Neural cell (in vitro differentiated cells): Measurements from ENCODE around the gene OSR1. TPM values are rescaled to one million over a fixed set of nuclear protein-coding genes. Genes with fewer than 3 reads are reported as not detected.

Experiments
- H2AFZ ChIP-seq: fragments of 200-600, 300-800 bp; sonication (generic), shearing (Covaris generic); 2 replicates; pipeline ENCODE4 v1.6.0; 2014; ENCODE audit warnings: low read depth, mild to moderate bottlenecking, antibody characterized with exemption, low read length, moderate library complexity
- H3F3A ChIP-seq: fragments of 200-600 bp; shearing (Covaris generic); 2 replicates; pipeline ENCODE4 v1.6.1; 2016; ENCODE audit warnings: mild to moderate bottlenecking, moderate library complexity, mixed read lengths, antibody characterized with exemption, low read length; ENCODE audit not compliant: insufficient read depth, poor library complexity, severe bottlenecking
- H3K27ac ChIP-seq: fragments of 200-600, 300-800 bp; sonication (generic), shearing (Covaris generic); 2 replicates; pipeline ENCODE4 v1.5.1; 2014; ENCODE audit warnings: mild to moderate bottlenecking, low read length, moderate library complexity
- H3K27me3 ChIP-seq: fragments of 300-800, 200-600 bp; sonication (generic), shearing (Covaris generic); 2 replicates; pipeline ENCODE4 v1.6.0; 2014; ENCODE audit warnings: mild to moderate bottlenecking, low read depth, low read length, moderate library complexity; ENCODE audit not compliant: insufficient read depth
- H3K36me3 ChIP-seq: fragments of 300-800, 200-600 bp; sonication (generic), shearing (Covaris generic); 2 replicates; pipeline ENCODE4 v1.5.1; 2014; ENCODE audit warnings: mild to moderate bottlenecking, antibody characterized with exemption, low read length, moderate library complexity; ENCODE audit not compliant: insufficient read depth
- H3K4me2 ChIP-seq: fragments of 300-800, 200-600 bp; sonication (generic), shearing (Covaris generic); 2 replicates; pipeline ENCODE4 v1.6.0; 2014; ENCODE audit warnings: mild to moderate bottlenecking, low read length
- H3K4me3 ChIP-seq: fragments of 300-800, 200-600 bp; sonication (generic), shearing (Covaris generic); 2 replicates; pipeline ENCODE4 v1.5.1; 2014; ENCODE audit warnings: mild to moderate bottlenecking, low read length, moderate library complexity
- H3K79me2 ChIP-seq: fragments of 200-600 bp; shearing (Covaris generic); replicated peaks from 2 replicates; pipeline ENCODE4 v1.6.0; 2014; ENCODE audit warnings: mild to moderate bottlenecking, low read length, moderate library complexity; ENCODE audit not compliant: insufficient read depth
- H3K9ac ChIP-seq: fragments of 300-800, 200-600 bp; sonication (generic), shearing (Covaris generic); 2 replicates; pipeline ENCODE4 v1.6.1; 2016; ENCODE audit warnings: mild to moderate bottlenecking, low read length, mixed read lengths
- H3K9me2 ChIP-seq: fragments of 200-600 bp; shearing (Covaris generic); 2 replicates; pipeline ENCODE4 v1.6.1; 2016; ENCODE audit warnings: mild to moderate bottlenecking, low read length, mixed read lengths; ENCODE audit not compliant: insufficient read depth
- H3K9me3 ChIP-seq: fragments of 200-600, 300-800 bp; sonication (generic), shearing (Covaris generic); 2 replicates; pipeline ENCODE4 v1.6.1; 2016; ENCODE audit warnings: mild to moderate bottlenecking, mixed run types, low read length, moderate library complexity, mixed read lengths
- H4K20me1 ChIP-seq: fragments of 200-600 bp; shearing (Covaris generic); 2 replicates; pipeline ENCODE4 v1.6.1; 2016; ENCODE audit warnings: mild to moderate bottlenecking, mixed run types; ENCODE audit not compliant: insufficient read depth
- CTCF ChIP-seq: fragments of 450-650 bp; IDR thresholded peaks from 2 replicates; pipeline ENCODE4 v1.5.1; 2014; ENCODE audit warnings: antibody characterized with exemption, mild to moderate bottlenecking, moderate library complexity; ENCODE audit not compliant: poor library complexity, severe bottlenecking
- EP300 ChIP-seq: fragments of 450-650 bp; conservative IDR thresholded peaks from 2 replicates; pipeline ENCODE4 v1.6.1; 2014; ENCODE audit warnings: antibody characterized with exemption, mild to moderate bottlenecking, moderate library complexity; ENCODE audit not compliant: poor library complexity, severe bottlenecking
- EZH2 ChIP-seq: fragments of 200-600, 300-800 bp; shearing (Covaris generic), sonication (generic); IDR thresholded peaks from 2 replicates; pipeline ENCODE4 v1.6.1; 2014; ENCODE audit warnings: antibody characterized with exemption, low read length, borderline replicate concordance, mild to moderate bottlenecking; ENCODE audit not compliant: insufficient read depth, poor library complexity, severe bottlenecking
- MXI1 ChIP-seq: fragments of 450-650 bp; conservative IDR thresholded peaks from 2 replicates; pipeline ENCODE4 v1.6.1; 2014; ENCODE audit warnings: antibody characterized with exemption, mild to moderate bottlenecking; ENCODE audit not compliant: poor library complexity, severe bottlenecking
- POLR2AphosphoS5 ChIP-seq: IDR thresholded peaks from 2 replicates; pipeline ENCODE4 v1.6.1; 2012
- RAD21 ChIP-seq: fragments of 450-650 bp; conservative IDR thresholded peaks from 2 replicates; pipeline ENCODE4 v1.6.1; 2014; ENCODE audit warnings: antibody characterized with exemption, mild to moderate bottlenecking, moderate library complexity
- REST ChIP-seq: IDR thresholded peaks from 2 replicates; pipeline ENCODE4 v1.6.1; 2012; ENCODE audit warnings: borderline replicate concordance
- SMC3 ChIP-seq: fragments of 450-650 bp; conservative IDR thresholded peaks from 2 replicates; pipeline ENCODE4 v1.6.1; 2014; ENCODE audit warnings: antibody characterized with exemption, mild to moderate bottlenecking, moderate library complexity; ENCODE audit not compliant: poor library complexity
- TAF1 ChIP-seq: IDR thresholded peaks from 2 replicates; pipeline ENCODE4 v1.6.1; 2012; ENCODE audit warnings: low read depth
- polyA plus RNA-seq: library from polyadenylated mRNA; depleted of rRNA; stranded (reverse); fragments of >200 nt; gene quantifications from 2 replicates; pipeline ENCODE4 v1.2.3, GENCODE V29; 2014

The OSR1 gene
- polyA plus RNA-seq, 1 donor from 2014 or later, result not detected

- Histone ChIP-seq H3K9me2 (no peaks in the 10 kb centered on the region), H3K9me3 (no peaks in the 10 kb centered on the region), H3K27ac (no peak overlapping the region), H3K36me3 (no peaks in the 10 kb centered on the region), H3K9ac (no peak overlapping the region), H3K4me3 (no peak overlapping the region), H2AFZ (no peak overlapping the region), H4K20me1 (no peaks in the 10 kb centered on the region), H3F3A (no peaks in the 10 kb centered on the region), H3K4me2 (no peak overlapping the region), H3K27me3 (no peaks in the 10 kb centered on the region), H3K79me2 (no peaks in the 10 kb centered on the region)
- TF ChIP-seq EP300 (no peak), CTCF (no peak), REST (no peak), MXI1 (no peak), POLR2AphosphoS5 (no peak), SMC3 (no peak), RAD21 (no peak), TAF1 (no peak), EZH2 (no peak)
Observed at GRCh38 chr2:19380532-19380931, 22.1 kb upstream of the OSR1 start.

DNA sequence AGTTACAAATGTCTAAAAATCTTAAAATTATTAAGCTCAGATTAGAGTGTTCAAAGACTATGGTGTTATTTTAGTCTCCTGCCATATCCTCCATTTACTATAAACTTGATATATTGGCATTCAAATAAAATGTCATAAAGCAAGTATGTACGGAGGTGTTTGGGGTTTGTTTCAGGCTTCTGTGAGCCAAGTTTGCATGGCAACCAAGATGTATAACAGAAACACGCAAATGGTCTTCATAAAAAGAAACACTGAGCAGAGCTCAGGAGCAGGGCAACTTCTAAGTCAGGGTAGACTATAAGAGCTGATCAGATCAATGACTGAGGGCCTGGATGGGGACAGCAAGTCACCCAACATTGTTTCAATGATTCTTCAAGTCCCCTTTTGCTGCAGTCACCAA lies 20.5 kb upstream of the OSR1 start:
- Histone ChIP-seq H3K79me2 (no peaks in the 10 kb centered on the region), H3K9ac (no peak overlapping the region), H3F3A (no peaks in the 10 kb centered on the region), H2AFZ (no peak overlapping the region), H3K27ac (no peak overlapping the region), H3K36me3 (no peaks in the 10 kb centered on the region), H3K9me2 (no peaks in the 10 kb centered on the region), H4K20me1 (no peaks in the 10 kb centered on the region), H3K4me2 (no peak overlapping the region), H3K4me3 (no peak overlapping the region), H3K9me3 (no peaks in the 10 kb centered on the region), H3K27me3 (no peaks in the 10 kb centered on the region)
- TF ChIP-seq CTCF, result no peak
- no peak for TF ChIP-seq TAF1
- no peak for TF ChIP-seq POLR2AphosphoS5
- TF ChIP-seq REST, result no peak
- TF ChIP-seq SMC3, result no peak
- no peak for TF ChIP-seq RAD21
- TF ChIP-seq EZH2, result no peak
- no peak for TF ChIP-seq MXI1
- TF ChIP-seq EP300, result no peak
